Activated T-helper 2 cell treated with anti-CD3 and anti-CD28 coated beads, Interferon-gamma antibody, Interleukin-2, Interleukin-4, amounts not matched to agents 10 μg/mL and 5 μg/mL and 100 μg/mL, durations not matched to agents 14 hours and 24 hours and 36 hours (primary cell): Measurements from ENCODE around the gene KPNA5. TPM values are rescaled to one million over a fixed set of nuclear protein-coding genes. Genes with fewer than 3 reads are reported as not detected.
"Not testable (repeated sequence)": the region's sequence is repeated elsewhere in the genome, so short reads cannot be mapped to it uniquely, and the experiment has no call there.

ENCODE experiments used
- DNase-seq: peaks from one replicate; pipeline ENCODE4 v3.0.0; 2021; ENCODE audit warnings: low spot score
- H3K27ac Mint-ChIP-seq: one replicate; pipeline ENCODE4 v1.8.0; 2021; ENCODE audit warnings: mixed read lengths
- H3K27me3 Mint-ChIP-seq: one replicate; pipeline ENCODE4 v1.8.0; 2021; ENCODE audit warnings: low read depth, mixed read lengths
- H3K36me3 Mint-ChIP-seq: one replicate; pipeline ENCODE4 v1.8.0; 2021; ENCODE audit warnings: low read depth, mixed read lengths
- H3K4me1 Mint-ChIP-seq: one replicate; pipeline ENCODE4 v1.8.0; 2021; ENCODE audit warnings: low read depth, mixed read lengths
- H3K4me3 Mint-ChIP-seq: one replicate; pipeline ENCODE4 v1.8.0; 2021; ENCODE audit warnings: low read depth, mild to moderate bottlenecking, moderate library complexity, mixed read lengths
- H3K9me3 Mint-ChIP-seq: one replicate; pipeline ENCODE4 v1.8.0; 2021; ENCODE audit warnings: mixed read lengths
- intact Hi-C: fragments of 100-400 bp; cut with micrococcal nuclease; formaldehyde crosslinking; loops from one replicate; pipeline ENCODE4 v1.15.1; 2023
- total RNA-seq: library from RNA; stranded (reverse); gene quantifications from 2 replicates; pipeline ENCODE4 v1.2.3, GENCODE V29; 2022

The KPNA5 gene
- total RNA-seq, 1 donor from 2014 or later: 6.3 TPM

- intact Hi-C loops: no loop called here
- Mint-ChIP-seq H3K27ac (no peak overlapping the region), H3K36me3 (peaks cover 52% of the 10 kb centered on the region), H3K4me3 (no peak overlapping the region), H3K9me3 (no peaks in the 10 kb centered on the region), H3K4me1 (peaks cover 6% of the 10 kb centered on the region), H3K27me3 (no peaks in the 10 kb centered on the region)
- no peak for DNase-seq
These were observed 33.8 kb downstream of the KPNA5 start for GRCh38 chr6:116714761-116715160.

- H3K27ac Mint-ChIP-seq: no peak overlapping the region
- no peaks in the 10 kb centered on the region for H3K27me3 Mint-ChIP-seq
- H3K4me3 Mint-ChIP-seq: no peak overlapping the region
- H3K36me3 Mint-ChIP-seq: peaks cover 54% of the 10 kb centered on the region
- no peaks in the 10 kb centered on the region for H3K4me1 Mint-ChIP-seq
- no peaks in the 10 kb centered on the region for H3K9me3 Mint-ChIP-seq
- no peak for DNase-seq
- intact Hi-C loops: no loop called here
These were observed 45.9 kb downstream of the KPNA5 start for GRCh38 chr6:116726947-116727346.

- no peak overlapping the region for H3K27ac Mint-ChIP-seq
- no peak overlapping the region for H3K4me3 Mint-ChIP-seq
- DNase-seq: no peak
- intact Hi-C loops: no loop called here
- H3K27me3 Mint-ChIP-seq: no peaks in the 10 kb centered on the region
- peaks cover 43% of the 10 kb centered on the region for H3K36me3 Mint-ChIP-seq
- no peaks in the 10 kb centered on the region for H3K4me1 Mint-ChIP-seq
- no peaks in the 10 kb centered on the region for H3K9me3 Mint-ChIP-seq
These were observed 49.5 kb downstream of the KPNA5 start for GRCh38 chr6:116730513-116730912.

- Mint-ChIP-seq H3K4me1 (no peaks in the 10 kb centered on the region), H3K36me3 (peaks cover 32% of the 10 kb centered on the region), H3K27ac (no peak overlapping the region), H3K27me3 (no peaks in the 10 kb centered on the region), H3K4me3 (no peak overlapping the region), H3K9me3 (peaks cover 15% of the 10 kb centered on the region)
- intact Hi-C loops: no loop called here
- DNase-seq: no peak
These were observed 56.0 kb downstream of the KPNA5 start for GRCh38 chr6:116737004-116737403.

GRCh38 chr6:116740486-116740885 is 59.5 kb downstream of the KPNA5 start:
- H3K4me3 Mint-ChIP-seq, H3K4me1 Mint-ChIP-seq, DNase-seq, H3K27ac Mint-ChIP-seq, intact Hi-C loops, H3K27me3 Mint-ChIP-seq: not testable (repeated sequence)
- Mint-ChIP-seq H3K9me3 (peaks cover 15% of the 10 kb centered on the region), H3K36me3 (peaks cover 22% of the 10 kb centered on the region)

GRCh38 chr6:116741571-116741970 is 60.6 kb downstream of the KPNA5 start:
- no peak overlapping the region for H3K4me3 Mint-ChIP-seq
- intact Hi-C loops: no loop called here
- H3K36me3 Mint-ChIP-seq: peaks cover 14% of the 10 kb centered on the region
- no peaks in the 10 kb centered on the region for H3K4me1 Mint-ChIP-seq
- H3K9me3 Mint-ChIP-seq: peaks cover 15% of the 10 kb centered on the region
- peaks cover 2% of the 10 kb centered on the region for H3K27me3 Mint-ChIP-seq
- H3K27ac Mint-ChIP-seq: no peak overlapping the region
- no peak for DNase-seq

GRCh38 chr6:116745176-116745575 is 64.2 kb downstream of the KPNA5 start:
- Mint-ChIP-seq H3K36me3 (no peaks in the 10 kb centered on the region), H3K4me3 (no peak overlapping the region), H3K27me3 (peaks cover 2% of the 10 kb centered on the region), H3K9me3 (peaks cover 4% of the 10 kb centered on the region), H3K4me1 (no peaks in the 10 kb centered on the region), H3K27ac (no peak overlapping the region)
- intact Hi-C loops: no loop called here
- no peak for DNase-seq

GRCh38 chr6:116761779-116762178 is 80.8 kb downstream of the KPNA5 start:
- Mint-ChIP-seq H3K4me3 (no peak overlapping the region), H3K36me3 (no peaks in the 10 kb centered on the region), H3K27me3 (peaks cover 53% of the 10 kb centered on the region), H3K9me3 (no peaks in the 10 kb centered on the region), H3K4me1 (peaks cover 9% of the 10 kb centered on the region), H3K27ac (no peak overlapping the region)
- intact Hi-C loops: no loop called here
- no peak for DNase-seq

- Mint-ChIP-seq H3K4me1 (peaks cover 9% of the 10 kb centered on the region), H3K27me3 (peaks cover 55% of the 10 kb centered on the region), H3K27ac (no peak overlapping the region), H3K36me3 (no peaks in the 10 kb centered on the region), H3K4me3 (no peak overlapping the region), H3K9me3 (no peaks in the 10 kb centered on the region)
- intact Hi-C loops: no loop called here
- DNase-seq: no peak
These were observed 81.2 kb downstream of the KPNA5 start for GRCh38 chr6:116762235-116762634.

GRCh38 chr6:116763048-116763447 is 82.0 kb downstream of the KPNA5 start:
- H3K4me1 Mint-ChIP-seq: peaks cover 9% of the 10 kb centered on the region
- H3K4me3 Mint-ChIP-seq: no peak overlapping the region

GRCh38 chr6:116763906-116764628 is 83.1 kb downstream of the KPNA5 start:
- no peaks in the 10 kb centered on the region for H3K9me3 Mint-ChIP-seq
- peaks cover 9% of the 10 kb centered on the region for H3K4me1 Mint-ChIP-seq
- no peaks in the 10 kb centered on the region for H3K36me3 Mint-ChIP-seq
- intact Hi-C loops: no loop called here
- peaks cover 63% of the 10 kb centered on the region for H3K27me3 Mint-ChIP-seq
- DNase-seq: no peak
- no peak overlapping the region for H3K27ac Mint-ChIP-seq
- no peak overlapping the region for H3K4me3 Mint-ChIP-seq

More at GRCh38 chr6:116763048-116763447, 82.0 kb downstream of the KPNA5 start:
- no peak overlapping the region for H3K27ac Mint-ChIP-seq
- DNase-seq: no peak
- no peaks in the 10 kb centered on the region for H3K36me3 Mint-ChIP-seq
- intact Hi-C loops: no loop called here
- no peaks in the 10 kb centered on the region for H3K9me3 Mint-ChIP-seq
- peaks cover 60% of the 10 kb centered on the region for H3K27me3 Mint-ChIP-seq

- intact Hi-C loops: no loop called here
- H3K27me3 Mint-ChIP-seq: peaks cover 62% of the 10 kb centered on the region
- H3K27ac Mint-ChIP-seq: no peak overlapping the region
- H3K9me3 Mint-ChIP-seq: no peaks in the 10 kb centered on the region
- DNase-seq: no peak
- peak overlapping the region; percentile 26 for H3K4me3 Mint-ChIP-seq
- peaks cover 9% of the 10 kb centered on the region for H3K4me1 Mint-ChIP-seq
- H3K36me3 Mint-ChIP-seq: no peaks in the 10 kb centered on the region
These were observed 83.6 kb downstream of the KPNA5 start for GRCh38 chr6:116764629-116764960.

GRCh38 chr6:116764961-116765841 is 84.2 kb downstream of the KPNA5 start, which contains the start of gene FAM162B:
TSS of gene FAM162B (minus strand) at chr6:116765719. CDS start at chr6:116765576, 143 bp downstream.
- DNase-seq: no peak
- H3K4me3 Mint-ChIP-seq: peak within 1 kb of the TSS; percentile 64
- H3K9me3 Mint-ChIP-seq: no peaks in the 10 kb centered on the region
- peaks cover 9% of the 10 kb centered on the region for H3K4me1 Mint-ChIP-seq
- intact Hi-C loops: no loop called here
- H3K36me3 Mint-ChIP-seq: no peaks in the 10 kb centered on the region
- no peak within 1 kb of the TSS for H3K27ac Mint-ChIP-seq
- peaks cover 59% of the 10 kb centered on the region for H3K27me3 Mint-ChIP-seq
